Heart left ventricle (tissue), 13 donors: ENCODE results near the gene KLHDC10.

ENCODE experiments used
- POLR2A ChIP-seq, 2 donors: fragments of 450-650 bp; IDR thresholded peaks; one replicate each; pipeline ENCODE4 v1.6.1; 2017; ENCODE audit warnings: antibody characterized with exemption in 2 of 2, mild to moderate bottlenecking in 2 of 2, moderate library complexity in 2 of 2
- TF ChIP-seq, protein P1 (sequence below), 12 donors: fragments of 200-600 bp; sonication (generic) in 4 of 12; IDR thresholded peaks; one replicate each; pipeline versions ENCODE4 v1.5.0 to v1.8.0; 2018 to 2022; ENCODE audit warnings: antibody characterized with exemption in 12 of 12, mild to moderate bottlenecking in 5 of 12
- donor health status: ischemic (EF 13 %, LVEDD 7.1; RV severe dilation, severe dysfunction).
- donor health status: DM: no; HTN: yes; CAD: no.
- donor health status: DM: no; HTN: no; CAD: no.
- donor health status: ischemic (EF 25% LVEDD 6.9; RV normal size, moderate dysfunction).
- donor health status: ischemic (EF 25% LVEDD 5.7; RV mildly dilated, moderate dysfunction).
- donor health status: ischemic (EF 35%, LVEDD 5.7; RV mildly dilated, moderate dysfunction).
- donor health status: nonischemic (EF 11% LVEDD 7.7; RV severe dilation, severe dysfunction).
- donor health status: DM: yes; HTN: yes; CAD: no.
- donor health status: PGD.
- donor health status: ischemic (EF 29% LVEDD 5.4; RV normal size, mild dysfunction).
- donor health status: nonischemic (EF 23%, LVEDD 6.1; RV moderate dilation, normal function).

DNA sequence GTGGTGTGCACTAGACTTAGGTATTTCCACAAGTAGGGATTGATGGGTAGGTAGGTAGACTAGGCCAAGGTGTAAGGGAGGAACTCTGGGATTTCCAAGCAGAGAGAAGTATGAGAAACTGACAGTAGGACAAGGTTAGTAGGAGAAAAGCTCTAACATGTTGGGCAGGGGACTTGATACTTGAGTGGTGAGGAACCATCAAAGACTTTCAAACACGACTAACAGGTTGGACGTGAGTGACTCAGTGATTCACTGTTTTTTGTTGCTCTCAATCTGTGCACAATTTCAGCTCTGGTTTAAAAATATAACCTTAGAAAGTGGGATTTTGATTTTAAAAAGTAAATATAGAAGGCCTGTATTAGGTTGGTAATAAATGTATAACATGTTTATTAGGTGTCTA lies 44.4 kb downstream of the KLHDC10 start:
- no peak for TF ChIP-seq POLR2A (IDR thresholded peaks at IDR 0.05)
- TF ChIP-seq, protein P1, sequence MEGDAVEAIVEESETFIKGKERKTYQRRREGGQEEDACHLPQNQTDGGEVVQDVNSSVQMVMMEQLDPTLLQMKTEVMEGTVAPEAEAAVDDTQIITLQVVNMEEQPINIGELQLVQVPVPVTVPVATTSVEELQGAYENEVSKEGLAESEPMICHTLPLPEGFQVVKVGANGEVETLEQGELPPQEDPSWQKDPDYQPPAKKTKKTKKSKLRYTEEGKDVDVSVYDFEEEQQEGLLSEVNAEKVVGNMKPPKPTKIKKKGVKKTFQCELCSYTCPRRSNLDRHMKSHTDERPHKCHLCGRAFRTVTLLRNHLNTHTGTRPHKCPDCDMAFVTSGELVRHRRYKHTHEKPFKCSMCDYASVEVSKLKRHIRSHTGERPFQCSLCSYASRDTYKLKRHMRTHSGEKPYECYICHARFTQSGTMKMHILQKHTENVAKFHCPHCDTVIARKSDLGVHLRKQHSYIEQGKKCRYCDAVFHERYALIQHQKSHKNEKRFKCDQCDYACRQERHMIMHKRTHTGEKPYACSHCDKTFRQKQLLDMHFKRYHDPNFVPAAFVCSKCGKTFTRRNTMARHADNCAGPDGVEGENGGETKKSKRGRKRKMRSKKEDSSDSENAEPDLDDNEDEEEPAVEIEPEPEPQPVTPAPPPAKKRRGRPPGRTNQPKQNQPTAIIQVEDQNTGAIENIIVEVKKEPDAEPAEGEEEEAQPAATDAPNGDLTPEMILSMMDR (IDR thresholded peaks at IDR 0.05): no peak
